ENCODE results near the gene CDK19.

CDK19 gene

GRCh38 chr6:110596354-110596753, 218.9 kb downstream of the CDK19 start:
- no peak for TF ChIP-seq CTCF (IDR thresholded peaks at IDR 0.05)
- no peaks in the 10 kb centered on the region for H3K4me1 ChIP-seq
- H3K36me3 ChIP-seq (ENCODE audit: control insufficient read depth, insufficient read depth, low read length): no peaks in the 10 kb centered on the region
- H3K27ac ChIP-seq: no peak overlapping the region
- H3K27me3 ChIP-seq (ENCODE audit: control insufficient read depth, insufficient read depth, low read length): no peaks in the 10 kb centered on the region
- H3K9ac ChIP-seq: no peak overlapping the region
- no peak overlapping the region for H3K4me2 ChIP-seq (ENCODE audit: low read length)
- no peaks in the 10 kb centered on the region for H3K79me2 ChIP-seq
- no peak overlapping the region for H2AFZ ChIP-seq
- H3K9me3 ChIP-seq (ENCODE audit: control insufficient read depth, low read length): no peaks in the 10 kb centered on the region
- no peak overlapping the region for H3K4me3 ChIP-seq (ENCODE audit: low read depth, low read length)

GRCh38 chr6:110595112-110595511, 220.2 kb downstream of the CDK19 start:
- Histone ChIP-seq H3K9me3 (ENCODE audit: control insufficient read depth, low read length) (no peaks in the 10 kb centered on the region), H3K27me3 (ENCODE audit: control insufficient read depth, insufficient read depth, low read length) (no peaks in the 10 kb centered on the region), H2AFZ (no peak overlapping the region), H3K36me3 (ENCODE audit: control insufficient read depth, insufficient read depth, low read length) (no peaks in the 10 kb centered on the region), H3K4me1 (no peaks in the 10 kb centered on the region), H3K79me2 (no peaks in the 10 kb centered on the region), H3K9ac (no peak overlapping the region), H3K27ac (no peak overlapping the region), H3K4me2 (ENCODE audit: low read length) (no peak overlapping the region), H3K4me3 (ENCODE audit: low read depth, low read length) (no peak overlapping the region)
- no peak for TF ChIP-seq CTCF (IDR thresholded peaks at IDR 0.05)

GRCh38 chr6:110593637-110594036, 221.6 kb downstream of the CDK19 start:
- no peaks in the 10 kb centered on the region for H3K79me2 ChIP-seq
- H3K36me3 ChIP-seq (ENCODE audit: control insufficient read depth, insufficient read depth, low read length): no peaks in the 10 kb centered on the region
- H3K4me2 ChIP-seq (ENCODE audit: low read length): no peak overlapping the region
- no peak overlapping the region for H3K9ac ChIP-seq
- H3K27ac ChIP-seq: no peak overlapping the region
- H2AFZ ChIP-seq: no peak overlapping the region
- H3K27me3 ChIP-seq (ENCODE audit: control insufficient read depth, insufficient read depth, low read length): no peaks in the 10 kb centered on the region
- H3K9me3 ChIP-seq (ENCODE audit: control insufficient read depth, low read length): no peaks in the 10 kb centered on the region
- no peak for TF ChIP-seq CTCF (IDR thresholded peaks at IDR 0.05)
- H3K4me1 ChIP-seq: no peaks in the 10 kb centered on the region
- H3K4me3 ChIP-seq (ENCODE audit: low read depth, low read length): no peak overlapping the region

DNA sequence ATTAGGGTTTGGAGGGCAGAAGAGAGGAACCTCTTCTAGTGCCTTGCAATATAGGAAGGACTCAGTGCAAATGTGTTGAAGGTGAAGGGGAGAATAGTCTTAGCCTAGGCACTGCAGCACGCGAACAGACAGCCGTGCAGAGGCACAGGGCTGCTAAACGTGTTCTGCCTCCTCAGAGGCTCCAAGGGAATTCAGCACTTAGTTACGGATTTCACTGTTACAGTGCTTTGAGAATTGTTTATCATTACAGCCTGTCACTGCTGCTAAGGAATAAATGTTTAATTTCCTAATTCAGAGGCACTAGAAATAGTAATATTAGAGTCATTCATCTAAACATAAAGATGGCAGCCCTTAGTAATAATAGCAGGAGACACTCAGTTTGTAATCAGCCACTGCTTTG, 222.5 kb downstream of the CDK19 start:
- no peak for TF ChIP-seq CTCF (IDR thresholded peaks at IDR 0.05)
- no peak overlapping the region for H2AFZ ChIP-seq
- H3K4me3 ChIP-seq (ENCODE audit: low read depth, low read length): no peak overlapping the region
- no peak overlapping the region for H3K9ac ChIP-seq
- no peak overlapping the region for H3K4me2 ChIP-seq (ENCODE audit: low read length)
- no peaks in the 10 kb centered on the region for H3K4me1 ChIP-seq
- H3K9me3 ChIP-seq (ENCODE audit: control insufficient read depth, low read length): no peaks in the 10 kb centered on the region
- no peaks in the 10 kb centered on the region for H3K36me3 ChIP-seq (ENCODE audit: control insufficient read depth, insufficient read depth, low read length)
- H3K27me3 ChIP-seq (ENCODE audit: control insufficient read depth, insufficient read depth, low read length): no peaks in the 10 kb centered on the region
- H3K79me2 ChIP-seq: no peaks in the 10 kb centered on the region
- no peak overlapping the region for H3K27ac ChIP-seq

DNA sequence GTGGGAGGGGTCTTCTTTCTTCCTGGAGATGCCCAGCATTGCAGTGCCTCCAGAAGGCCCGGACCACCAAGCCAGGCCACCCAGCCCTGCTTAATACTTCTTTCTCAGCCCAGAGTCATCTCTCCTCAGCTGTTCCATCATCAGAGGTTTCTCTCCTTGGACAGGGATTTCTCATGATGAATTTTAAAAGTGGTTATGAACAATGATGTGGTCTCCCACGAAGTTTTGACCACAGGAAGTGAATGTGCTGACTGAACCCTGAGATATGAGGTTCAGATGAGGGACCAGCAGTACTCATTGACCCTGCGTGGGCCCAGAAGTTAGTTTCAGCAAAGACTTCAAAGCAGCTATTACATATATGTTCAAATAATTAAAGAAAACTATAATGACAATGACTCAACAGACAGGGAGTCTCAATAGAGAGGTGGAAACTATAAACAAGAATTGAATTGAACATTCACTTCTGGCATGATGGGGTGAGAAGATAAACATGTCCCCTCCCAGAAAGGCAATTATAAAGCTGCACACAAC, 224.4 kb downstream of the CDK19 start:
- Histone ChIP-seq H3K36me3 (ENCODE audit: control insufficient read depth, insufficient read depth, low read length) (no peaks in the 10 kb centered on the region), H3K27ac (no peak overlapping the region), H3K27me3 (ENCODE audit: control insufficient read depth, insufficient read depth, low read length) (no peaks in the 10 kb centered on the region), H3K4me1 (no peaks in the 10 kb centered on the region), H3K4me3 (ENCODE audit: low read depth, low read length) (no peak overlapping the region), H3K9me3 (ENCODE audit: control insufficient read depth, low read length) (no peaks in the 10 kb centered on the region), H3K79me2 (no peaks in the 10 kb centered on the region), H2AFZ (no peak overlapping the region), H3K4me2 (ENCODE audit: low read length) (no peak overlapping the region), H3K9ac (no peak overlapping the region)
- no peak for TF ChIP-seq CTCF (IDR thresholded peaks at IDR 0.05)
